WTC11 (cell line): ENCODE measurements around the gene F10. TPM values are rescaled to one million over a fixed set of nuclear protein-coding genes. Genes with fewer than 3 reads are reported as not detected.

Experiments
- ATAC-seq: fragments of 200-7000 bp; cut with Tn5 transposase; 2 replicates; pipeline ENCODE4 v1.10.0; 2021; ENCODE audit warnings: mild to moderate bottlenecking, moderate library complexity
- CTCF ChIA-PET: fragments of 300-600 bp; sonication (Branson Sonifier 250); formaldehyde crosslinking; loops from one replicate; lab custom pipeline; 2021; ENCODE audit warnings: antibody characterized with exemption; lab: Charles Lee
- POLR2A ChIA-PET: fragments of 350-600 bp; sonication (Branson Sonifier 250); formaldehyde crosslinking; loops from one replicate; lab custom pipeline; 2021; ENCODE audit warnings: antibody characterized with exemption; lab: Charles Lee
- DNase-seq: peaks from one replicate; pipeline ENCODE4 v3.0.0; 2021; ENCODE audit warnings: low spot score
- H3K27ac Mint-ChIP-seq: 2 replicates; pipeline ENCODE4 v1.8.0; 2021; ENCODE audit warnings: mixed read lengths
- H3K27me3 Mint-ChIP-seq: 2 replicates; pipeline ENCODE4 v1.8.0; 2021; ENCODE audit warnings: low read depth, mild to moderate bottlenecking, moderate library complexity, mixed read lengths
- H3K36me3 Mint-ChIP-seq: 2 replicates; pipeline ENCODE4 v1.8.0; 2021; ENCODE audit warnings: mixed read lengths
- H3K4me1 Mint-ChIP-seq: 2 replicates; pipeline ENCODE4 v1.8.0; 2022; ENCODE audit warnings: mixed read lengths
- H3K4me3 Mint-ChIP-seq: 2 replicates; pipeline ENCODE4 v1.8.0; 2021; ENCODE audit warnings: mild to moderate bottlenecking, moderate library complexity, mixed read lengths
- H3K9me3 Mint-ChIP-seq: 2 replicates; pipeline ENCODE4 v1.8.0; 2021; ENCODE audit warnings: mixed read lengths
- ATF2 ChIP-seq: sonication (generic); formaldehyde crosslinking; IDR thresholded peaks from 2 replicates; pipeline ENCODE4 v1.8.1; 2022; ENCODE audit warnings: low read depth, missing genetic modification reagents, borderline replicate concordance
- CREB1 ChIP-seq: sonication (generic); formaldehyde crosslinking; IDR thresholded peaks from 2 replicates; pipeline ENCODE4 v1.8.0; 2023; ENCODE audit warnings: mild to moderate bottlenecking, missing genetic modification reagents
- GABPB1 ChIP-seq: sonication (generic); formaldehyde crosslinking; IDR thresholded peaks from 2 replicates; pipeline ENCODE4 v1.8.1; 2023; ENCODE audit warnings: mild to moderate bottlenecking, missing genetic modification reagents
- GRHL2 ChIP-seq: fragments of 250-450 bp; sonication (Bioruptor Pico); IDR thresholded peaks from 2 replicates; pipeline ENCODE4 v1.8.0; 2022; ENCODE audit warnings: mild to moderate bottlenecking, moderate library complexity; ENCODE audit not compliant: insufficient replicate concordance, severe bottlenecking
- MAX ChIP-seq: sonication (generic); formaldehyde crosslinking; IDR thresholded peaks from 2 replicates; pipeline ENCODE4 v1.8.0; 2022; ENCODE audit warnings: mild to moderate bottlenecking, missing genetic modification reagents
- MXD4 ChIP-seq: fragments of 250-450 bp; sonication (Bioruptor Pico); IDR thresholded peaks from 2 replicates; pipeline ENCODE4 v1.8.0; 2021; ENCODE audit warnings: mild to moderate bottlenecking, moderate library complexity, borderline replicate concordance
- NR1H2 ChIP-seq: sonication (generic); formaldehyde crosslinking; IDR thresholded peaks from 2 replicates; pipeline ENCODE4 v1.9.0; 2021; ENCODE audit warnings: mild to moderate bottlenecking, moderate library complexity, missing genetic modification reagents
- OVOL2 ChIP-seq: fragments of 250-450 bp; sonication (Bioruptor Pico); IDR thresholded peaks from 2 replicates; pipeline ENCODE4 v1.9.0; 2021; ENCODE audit warnings: mild to moderate bottlenecking, borderline replicate concordance
- SOX15 ChIP-seq: fragments of 250-450 bp; sonication (Bioruptor Pico); IDR thresholded peaks from 2 replicates; pipeline ENCODE4 v1.9.0; 2021; ENCODE audit warnings: mild to moderate bottlenecking
- TEAD4 ChIP-seq: sonication (generic); formaldehyde crosslinking; IDR thresholded peaks from 2 replicates; pipeline ENCODE4 v1.8.0; 2022; ENCODE audit warnings: mild to moderate bottlenecking, missing genetic modification reagents
- USF2 ChIP-seq: sonication (generic); formaldehyde crosslinking; IDR thresholded peaks from 2 replicates; pipeline ENCODE4 v1.8.1; 2023; ENCODE audit warnings: mild to moderate bottlenecking, missing genetic modification reagents, moderate library complexity
- ZNF232 ChIP-seq: sonication (generic); formaldehyde crosslinking; IDR thresholded peaks from 2 replicates; pipeline ENCODE4 v1.8.0; 2022; ENCODE audit warnings: mild to moderate bottlenecking, missing genetic modification reagents
- ZNF281 ChIP-seq: sonication (generic); formaldehyde crosslinking; IDR thresholded peaks from 2 replicates; pipeline ENCODE4 v1.8.0; 2023; ENCODE audit warnings: mild to moderate bottlenecking, missing genetic modification reagents
- ZNF512 ChIP-seq: sonication (generic); formaldehyde crosslinking; IDR thresholded peaks from 2 replicates; pipeline ENCODE4 v1.8.1; 2022; ENCODE audit warnings: missing genetic modification reagents, borderline replicate concordance
- total RNA-seq: library from RNA; stranded (reverse); gene quantifications from 3 replicates; pipeline ENCODE4 v1.2.3, GENCODE V29; 2021
- TF ChIP-seq, protein P1 (sequence below): fragments of 250-450 bp; sonication (Bioruptor Pico); IDR thresholded peaks from 2 replicates; pipeline ENCODE4 v1.9.0; 2021; ENCODE audit warnings: mild to moderate bottlenecking
- TF ChIP-seq, protein P2 (sequence below): sonication (generic); formaldehyde crosslinking; IDR thresholded peaks from 2 replicates; pipeline ENCODE4 v1.8.0; 2022; ENCODE audit warnings: mild to moderate bottlenecking, missing genetic modification reagents

F10 gene
- total RNA-seq, 1 experiment from 2014 or later, result 0.87 TPM

DNA sequence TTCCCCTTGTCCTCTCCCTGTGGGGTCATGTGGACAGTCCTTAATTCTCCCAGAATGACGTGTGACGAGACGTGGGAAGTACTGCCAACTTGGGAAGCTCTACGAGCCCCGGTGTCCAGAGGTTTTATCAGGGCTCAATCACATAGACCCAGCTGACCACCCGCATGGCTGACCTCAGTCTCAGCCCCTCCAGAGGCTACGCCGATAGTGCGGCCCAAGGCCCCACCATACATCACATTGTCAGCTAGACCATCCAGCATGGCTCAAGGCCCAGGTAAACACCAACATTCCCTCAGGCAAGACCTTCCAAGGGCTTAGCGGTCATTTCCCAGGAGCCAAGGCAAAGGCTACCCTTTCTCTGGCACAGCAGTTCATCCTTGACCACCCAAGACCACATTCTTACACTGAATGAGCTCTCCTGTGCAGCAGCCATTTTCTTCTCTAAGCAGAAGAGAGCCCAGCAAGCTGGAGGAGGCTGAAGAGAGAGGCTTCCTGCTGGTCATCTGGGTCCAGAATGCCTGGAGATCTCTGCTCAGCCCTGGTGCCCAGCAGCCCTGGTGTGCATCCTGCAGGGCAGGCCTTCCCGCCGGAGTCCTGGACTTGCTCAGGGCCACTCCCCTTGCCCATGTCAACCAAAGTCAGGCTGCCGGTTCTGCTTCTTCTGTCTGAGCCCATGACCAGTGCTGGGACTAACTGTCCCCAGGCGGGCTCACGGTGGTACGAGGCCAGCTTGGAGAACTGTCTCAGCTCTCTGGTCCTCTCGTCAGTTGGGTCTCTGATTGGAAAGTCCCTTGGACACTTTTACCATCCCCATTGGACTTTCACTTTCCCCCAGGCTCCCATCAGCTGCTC is 7.9 kb upstream of the F10 start:
- no peaks in the 10 kb centered on the region for H3K4me1 Mint-ChIP-seq
- POLR2A ChIA-PET, result no interaction called here
- TF ChIP-seq ZNF281 (CRISPR knock-in tag) (no peak), GRHL2 (CRISPR knock-in tag) (no peak), ZNF512 (CRISPR knock-in tag) (no peak), OVOL2 (no peak), GABPB1 (no peak), NR1H2 (CRISPR knock-in tag) (no peak), USF2 (no peak), ATF2 (CRISPR knock-in tag) (no peak), CREB1 (no peak)
- TF ChIP-seq, protein P1, sequence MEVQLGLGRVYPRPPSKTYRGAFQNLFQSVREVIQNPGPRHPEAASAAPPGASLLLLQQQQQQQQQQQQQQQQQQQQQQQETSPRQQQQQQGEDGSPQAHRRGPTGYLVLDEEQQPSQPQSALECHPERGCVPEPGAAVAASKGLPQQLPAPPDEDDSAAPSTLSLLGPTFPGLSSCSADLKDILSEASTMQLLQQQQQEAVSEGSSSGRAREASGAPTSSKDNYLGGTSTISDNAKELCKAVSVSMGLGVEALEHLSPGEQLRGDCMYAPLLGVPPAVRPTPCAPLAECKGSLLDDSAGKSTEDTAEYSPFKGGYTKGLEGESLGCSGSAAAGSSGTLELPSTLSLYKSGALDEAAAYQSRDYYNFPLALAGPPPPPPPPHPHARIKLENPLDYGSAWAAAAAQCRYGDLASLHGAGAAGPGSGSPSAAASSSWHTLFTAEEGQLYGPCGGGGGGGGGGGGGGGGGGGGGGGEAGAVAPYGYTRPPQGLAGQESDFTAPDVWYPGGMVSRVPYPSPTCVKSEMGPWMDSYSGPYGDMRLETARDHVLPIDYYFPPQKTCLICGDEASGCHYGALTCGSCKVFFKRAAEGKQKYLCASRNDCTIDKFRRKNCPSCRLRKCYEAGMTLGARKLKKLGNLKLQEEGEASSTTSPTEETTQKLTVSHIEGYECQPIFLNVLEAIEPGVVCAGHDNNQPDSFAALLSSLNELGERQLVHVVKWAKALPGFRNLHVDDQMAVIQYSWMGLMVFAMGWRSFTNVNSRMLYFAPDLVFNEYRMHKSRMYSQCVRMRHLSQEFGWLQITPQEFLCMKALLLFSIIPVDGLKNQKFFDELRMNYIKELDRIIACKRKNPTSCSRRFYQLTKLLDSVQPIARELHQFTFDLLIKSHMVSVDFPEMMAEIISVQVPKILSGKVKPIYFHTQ, result no peak
- H3K9me3 Mint-ChIP-seq, result peaks cover 6% of the 10 kb centered on the region
- no peak overlapping the region for H3K27ac Mint-ChIP-seq
- ATAC-seq (no peak), DNase-seq (no peak)
- no peak overlapping the region for H3K4me3 Mint-ChIP-seq
- H3K36me3 Mint-ChIP-seq, result 0 out of 2 replicates have a peak, but pooled peaks cover 2% of the 10 kb centered on the region
- H3K27me3 Mint-ChIP-seq, result peaks cover 9% of the 10 kb centered on the region
- CTCF ChIA-PET, result no interaction called here

GRCh38 chr13:113115363-113116205 is 7.0 kb upstream of the F10 start:
- POLR2A ChIA-PET, result no interaction called here
- Mint-ChIP-seq H3K9me3 (peaks cover 6% of the 10 kb centered on the region), H3K27ac (no peak overlapping the region), H3K36me3 (0 out of 2 replicates have a peak, but pooled peaks cover 2% of the 10 kb centered on the region), H3K4me3 (no peak overlapping the region), H3K4me1 (no peaks in the 10 kb centered on the region), H3K27me3 (peaks cover 6% of the 10 kb centered on the region)
- ATAC-seq (no peak), DNase-seq (no peak)
- CTCF ChIA-PET, result no interaction called here
- no peak for TF ChIP-seq SOX15
- no peak for TF ChIP-seq MAX (CRISPR knock-in tag)
- no peak for TF ChIP-seq MXD4 (CRISPR knock-in tag)
- TF ChIP-seq, protein P2, sequence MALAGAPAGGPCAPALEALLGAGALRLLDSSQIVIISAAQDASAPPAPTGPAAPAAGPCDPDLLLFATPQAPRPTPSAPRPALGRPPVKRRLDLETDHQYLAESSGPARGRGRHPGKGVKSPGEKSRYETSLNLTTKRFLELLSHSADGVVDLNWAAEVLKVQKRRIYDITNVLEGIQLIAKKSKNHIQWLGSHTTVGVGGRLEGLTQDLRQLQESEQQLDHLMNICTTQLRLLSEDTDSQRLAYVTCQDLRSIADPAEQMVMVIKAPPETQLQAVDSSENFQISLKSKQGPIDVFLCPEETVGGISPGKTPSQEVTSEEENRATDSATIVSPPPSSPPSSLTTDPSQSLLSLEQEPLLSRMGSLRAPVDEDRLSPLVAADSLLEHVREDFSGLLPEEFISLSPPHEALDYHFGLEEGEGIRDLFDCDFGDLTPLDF, result no peak
- TF ChIP-seq ZNF232 (CRISPR knock-in tag), result no peak
- TF ChIP-seq, protein P1, result no peak
- TF ChIP-seq TEAD4, result no peak
